ENCODE results near the gene CEP126. TPM values are rescaled to one million over a fixed set of nuclear protein-coding genes. Genes with fewer than 3 reads are reported as not detected.

Gene CEP126
- total RNA-seq, 2 experiments from 2014 or later, result 1.1 to 1.6 TPM

- TF ChIP-seq CTCF (IDR thresholded peaks at IDR 0.05), result no peak
- H3K4me3 Mint-ChIP-seq, result no peak overlapping the region
- no peaks in the 10 kb centered on the region for H3K4me1 Mint-ChIP-seq (ENCODE audit: low read depth)
- ATAC-seq (no peak), DNase-seq (no peak)
- CTCF ChIA-PET, result no interaction called here
- no peaks in the 10 kb centered on the region for H3K36me3 Mint-ChIP-seq (ENCODE audit: low read depth)
- H3K27me3 Mint-ChIP-seq, result peaks cover 16% of the 10 kb centered on the region
- no peak overlapping the region for H3K27ac Mint-ChIP-seq
- intact Hi-C loops (cut with micrococcal nuclease), result no loop called here
- POLR2A ChIA-PET, result no interaction called here
- no peaks in the 10 kb centered on the region for H3K9me3 Mint-ChIP-seq
Measured at GRCh38 chr11:101894505-101894904, 20.3 kb upstream of the CEP126 start.

- Mint-ChIP-seq H3K27ac (no peak overlapping the region), H3K36me3 (ENCODE audit: low read depth) (no peaks in the 10 kb centered on the region), H3K4me3 (no peak overlapping the region), H3K4me1 (ENCODE audit: low read depth) (no peaks in the 10 kb centered on the region), H3K27me3 (peaks cover 9% of the 10 kb centered on the region), H3K9me3 (no peaks in the 10 kb centered on the region)
- ChIA-PET POLR2A (no interaction called here), CTCF (interaction anchor here (1.4 to 2.3 kb wide), 2 partner anchors 29 to 47 kb away, joined by 5 to 6 read pairs; no protein-coding TSS in a partner anchor)
- TF ChIP-seq CTCF (IDR thresholded peaks at IDR 0.05), result no peak
- intact Hi-C loops (cut with micrococcal nuclease), result no loop called here
- ATAC-seq (no peak), DNase-seq (no peak)
Measured at GRCh38 chr11:101907815-101908214, 7.0 kb upstream of the CEP126 start.

GRCh38 chr11:101909087-101909486 is 5.7 kb upstream of the CEP126 start:
- H3K36me3 Mint-ChIP-seq (ENCODE audit: low read depth), result no peaks in the 10 kb centered on the region
- DNase-seq (no peak), ATAC-seq (no peak)
- no peak for TF ChIP-seq CTCF (IDR thresholded peaks at IDR 0.05)
- no peak overlapping the region for H3K27ac Mint-ChIP-seq
- intact Hi-C loops (cut with micrococcal nuclease), result no loop called here
- peaks cover 9% of the 10 kb centered on the region for H3K27me3 Mint-ChIP-seq
- H3K9me3 Mint-ChIP-seq, result no peaks in the 10 kb centered on the region
- H3K4me1 Mint-ChIP-seq (ENCODE audit: low read depth), result peaks cover under 1% of the 10 kb centered on the region
- H3K4me3 Mint-ChIP-seq, result no peak overlapping the region
- POLR2A ChIA-PET, result no interaction called here
- CTCF ChIA-PET, result interaction anchor here (1.0 kb wide), 1 partner anchor 29 kb away, joined by 3 read pairs; no protein-coding TSS in a partner anchor

- no peak for ATAC-seq
- Mint-ChIP-seq H3K4me3 (no peak overlapping the region), H3K27me3 (peaks cover 4% of the 10 kb centered on the region), H3K9me3 (no peaks in the 10 kb centered on the region), H3K36me3 (ENCODE audit: low read depth) (no peaks in the 10 kb centered on the region), H3K4me1 (ENCODE audit: low read depth) (peaks cover 18% of the 10 kb centered on the region), H3K27ac (no peak overlapping the region)
- POLR2A ChIA-PET, result interaction anchor here (0.6 kb wide), 1 partner anchor 28 kb away, joined by 3 read pairs; no protein-coding TSS in a partner anchor
- no peak for TF ChIP-seq CTCF (IDR thresholded peaks at IDR 0.05)
- intact Hi-C loops (cut with micrococcal nuclease), result loop anchor here (10.0 kb wide), 1 partner anchor 92 kb away; no protein-coding TSS in a partner anchor
- DNase-seq, result no peak
- CTCF ChIA-PET, result interaction anchor here (1.7 kb wide), 1 partner anchor 94 kb away, joined by 10 read pairs; no protein-coding TSS in a partner anchor
Measured at GRCh38 chr11:101912823-101913284, 2.0 kb upstream of the CEP126 start.

- Mint-ChIP-seq H3K4me3 (peak overlapping the region; percentile 89), H3K4me1 (ENCODE audit: low read depth) (peaks cover 18% of the 10 kb centered on the region), H3K27ac (no peak overlapping the region), H3K27me3 (peaks cover 4% of the 10 kb centered on the region), H3K9me3 (no peaks in the 10 kb centered on the region), H3K36me3 (ENCODE audit: low read depth) (no peaks in the 10 kb centered on the region)
- DNase-seq, result no peak
- no peak for TF ChIP-seq CTCF (IDR thresholded peaks at IDR 0.05)
- no peak for ATAC-seq
- ChIA-PET POLR2A (no interaction called here), CTCF (interaction anchor here (1.7 kb wide), 1 partner anchor 93 kb away, joined by 10 read pairs; no protein-coding TSS in a partner anchor)
- intact Hi-C loops (cut with micrococcal nuclease), result loop anchor here (10.0 kb wide), 1 partner anchor 91 kb away; no protein-coding TSS in a partner anchor
Measured at GRCh38 chr11:101913656-101914055, 1.2 kb upstream of the CEP126 start.
